ENCODE results near the gene SH3TC2. TPM values are rescaled to one million over a fixed set of nuclear protein-coding genes. Genes with fewer than 3 reads are reported as not detected.
A peak's percentile ranks its signal among the peaks of the same experiment; 100 is the strongest.

SH3TC2 gene
- total RNA-seq, 1 donor from 2014 or later, result 5.7 TPM

- Histone ChIP-seq H3K4me1 (ENCODE audit: control insufficient read depth in 3 of 3, insufficient read depth in 3 of 3, low read length in 3 of 3) (peaks cover 0 to 20% (median 14%) of the 10 kb centered on the region in 3 donors), H3K27ac (ENCODE audit: low read depth, low read length) (peak overlapping the region; percentile 57), H3K27me3 (ENCODE audit: control insufficient read depth in 3 of 3, insufficient read depth in 3 of 3, low read length in 3 of 3) (no peaks in the 10 kb centered on the region), H3K36me3 (ENCODE audit: control insufficient read depth in 3 of 3, insufficient read depth in 3 of 3, low read length in 3 of 3) (no peaks in the 10 kb centered on the region), H3K9me3 (ENCODE audit: control insufficient read depth in 3 of 3, low read length in 3 of 3) (no peaks in the 10 kb centered on the region), H3K4me3 (ENCODE audit: low read length in 3 of 3) (no peak overlapping the region), H3K9ac (ENCODE audit: low read depth in 1 of 3, low read length in 3 of 3) (no peak overlapping the region)
Observed at GRCh38 chr5:149062371-149063016, 368 bp downstream of the SH3TC2 start.

- H3K4me1 ChIP-seq (ENCODE audit: control insufficient read depth in 3 of 3, insufficient read depth in 3 of 3, low read length in 3 of 3), result peaks cover 0 to 20% (median 14%) of the 10 kb centered on the region in 3 donors
- H3K36me3 ChIP-seq (ENCODE audit: control insufficient read depth in 3 of 3, insufficient read depth in 3 of 3, low read length in 3 of 3), result no peaks in the 10 kb centered on the region
- H3K4me3 ChIP-seq (ENCODE audit: low read length in 3 of 3), result no peak overlapping the region
- H3K27me3 ChIP-seq (ENCODE audit: control insufficient read depth in 3 of 3, insufficient read depth in 3 of 3, low read length in 3 of 3), result no peaks in the 10 kb centered on the region
- H3K9me3 ChIP-seq (ENCODE audit: control insufficient read depth in 3 of 3, low read length in 3 of 3), result no peaks in the 10 kb centered on the region
- H3K9ac ChIP-seq (ENCODE audit: low read depth in 1 of 3, low read length in 3 of 3), result no peak overlapping the region
- peak overlapping the region; percentile 57 for H3K27ac ChIP-seq (ENCODE audit: low read depth, low read length)
Observed at GRCh38 chr5:149061341-149061740, 1.5 kb downstream of the SH3TC2 start.

- Histone ChIP-seq H3K9me3 (ENCODE audit: control insufficient read depth in 3 of 3, low read length in 3 of 3) (no peaks in the 10 kb centered on the region), H3K27me3 (ENCODE audit: control insufficient read depth in 3 of 3, insufficient read depth in 3 of 3, low read length in 3 of 3) (no peaks in the 10 kb centered on the region), H3K4me1 (ENCODE audit: control insufficient read depth in 3 of 3, insufficient read depth in 3 of 3, low read length in 3 of 3) (peaks cover 0 to 20% (median 11%) of the 10 kb centered on the region in 3 donors), H3K9ac (ENCODE audit: low read depth in 1 of 3, low read length in 3 of 3) (no peak overlapping the region), H3K27ac (ENCODE audit: low read depth, low read length) (no peak overlapping the region), H3K4me3 (ENCODE audit: low read length in 3 of 3) (no peak overlapping the region), H3K36me3 (ENCODE audit: control insufficient read depth in 3 of 3, insufficient read depth in 3 of 3, low read length in 3 of 3) (no peaks in the 10 kb centered on the region)
Observed at GRCh38 chr5:149060325-149060724, 2.5 kb downstream of the SH3TC2 start.

- Histone ChIP-seq H3K4me1 (ENCODE audit: control insufficient read depth in 3 of 3, insufficient read depth in 3 of 3, low read length in 3 of 3) (peaks cover 5 to 16% (median 7%) of the 10 kb centered on the region in 3 donors), H3K27me3 (ENCODE audit: control insufficient read depth in 3 of 3, insufficient read depth in 3 of 3, low read length in 3 of 3) (no peaks in the 10 kb centered on the region), H3K4me3 (ENCODE audit: low read length in 3 of 3) (no peak overlapping the region), H3K36me3 (ENCODE audit: control insufficient read depth in 3 of 3, insufficient read depth in 3 of 3, low read length in 3 of 3) (no peaks in the 10 kb centered on the region), H3K9ac (ENCODE audit: low read depth in 1 of 3, low read length in 3 of 3) (no peak overlapping the region), H3K27ac (ENCODE audit: low read depth, low read length) (no peak overlapping the region), H3K9me3 (ENCODE audit: control insufficient read depth in 3 of 3, low read length in 3 of 3) (no peaks in the 10 kb centered on the region)
Observed at GRCh38 chr5:149056616-149057165, 6.2 kb downstream of the SH3TC2 start.

GRCh38 chr5:149054416-149054815 is 8.4 kb downstream of the SH3TC2 start:
- H3K9me3 ChIP-seq (ENCODE audit: control insufficient read depth in 3 of 3, low read length in 3 of 3), result no peaks in the 10 kb centered on the region
- no peaks in the 10 kb centered on the region for H3K36me3 ChIP-seq (ENCODE audit: control insufficient read depth in 3 of 3, insufficient read depth in 3 of 3, low read length in 3 of 3)
- H3K9ac ChIP-seq (ENCODE audit: low read depth in 1 of 3, low read length in 3 of 3), result no peak overlapping the region
- no peak overlapping the region for H3K27ac ChIP-seq (ENCODE audit: low read depth, low read length)
- H3K4me1 ChIP-seq (ENCODE audit: control insufficient read depth in 3 of 3, insufficient read depth in 3 of 3, low read length in 3 of 3), result peaks cover 5 to 15% (median 7%) of the 10 kb centered on the region in 3 donors
- H3K27me3 ChIP-seq (ENCODE audit: control insufficient read depth in 3 of 3, insufficient read depth in 3 of 3, low read length in 3 of 3), result no peaks in the 10 kb centered on the region
- H3K4me3 ChIP-seq (ENCODE audit: low read length in 3 of 3), result no peak overlapping the region

GRCh38 chr5:149053072-149053695 is 9.7 kb downstream of the SH3TC2 start:
- Histone ChIP-seq H3K9ac (ENCODE audit: low read depth in 1 of 3, low read length in 3 of 3) (peak overlapping the region in 1 of 3 donors; percentile 3), H3K27me3 (ENCODE audit: control insufficient read depth in 3 of 3, insufficient read depth in 3 of 3, low read length in 3 of 3) (no peaks in the 10 kb centered on the region), H3K9me3 (ENCODE audit: control insufficient read depth in 3 of 3, low read length in 3 of 3) (no peaks in the 10 kb centered on the region), H3K4me3 (ENCODE audit: low read length in 3 of 3) (no peak overlapping the region), H3K4me1 (ENCODE audit: control insufficient read depth in 3 of 3, insufficient read depth in 3 of 3, low read length in 3 of 3) (peaks cover 5 to 15% (median 7%) of the 10 kb centered on the region in 3 donors), H3K27ac (ENCODE audit: low read depth, low read length) (no peak overlapping the region), H3K36me3 (ENCODE audit: control insufficient read depth in 3 of 3, insufficient read depth in 3 of 3, low read length in 3 of 3) (no peaks in the 10 kb centered on the region)

GRCh38 chr5:149049371-149049781 is 13.5 kb downstream of the SH3TC2 start:
- peaks cover 5 to 15% (median 7%) of the 10 kb centered on the region in 3 donors for H3K4me1 ChIP-seq (ENCODE audit: control insufficient read depth in 3 of 3, insufficient read depth in 3 of 3, low read length in 3 of 3)
- H3K27ac ChIP-seq (ENCODE audit: low read depth, low read length), result no peak overlapping the region
- H3K27me3 ChIP-seq (ENCODE audit: control insufficient read depth in 3 of 3, insufficient read depth in 3 of 3, low read length in 3 of 3), result no peaks in the 10 kb centered on the region
- no peaks in the 10 kb centered on the region for H3K9me3 ChIP-seq (ENCODE audit: control insufficient read depth in 3 of 3, low read length in 3 of 3)
- H3K36me3 ChIP-seq (ENCODE audit: control insufficient read depth in 3 of 3, insufficient read depth in 3 of 3, low read length in 3 of 3), result no peaks in the 10 kb centered on the region
- no peak overlapping the region for H3K4me3 ChIP-seq (ENCODE audit: low read length in 3 of 3)
- H3K9ac ChIP-seq (ENCODE audit: low read depth in 1 of 3, low read length in 3 of 3), result no peak overlapping the region

GRCh38 chr5:149048811-149049210 is 14.1 kb downstream of the SH3TC2 start:
- no peaks in the 10 kb centered on the region for H3K27me3 ChIP-seq (ENCODE audit: control insufficient read depth in 3 of 3, insufficient read depth in 3 of 3, low read length in 3 of 3)
- H3K9me3 ChIP-seq (ENCODE audit: control insufficient read depth in 3 of 3, low read length in 3 of 3), result no peaks in the 10 kb centered on the region
- no peak overlapping the region for H3K9ac ChIP-seq (ENCODE audit: low read depth in 1 of 3, low read length in 3 of 3)
- no peak overlapping the region for H3K4me3 ChIP-seq (ENCODE audit: low read length in 3 of 3)
- H3K36me3 ChIP-seq (ENCODE audit: control insufficient read depth in 3 of 3, insufficient read depth in 3 of 3, low read length in 3 of 3), result no peaks in the 10 kb centered on the region
- peaks cover 5 to 15% (median 7%) of the 10 kb centered on the region in 3 donors for H3K4me1 ChIP-seq (ENCODE audit: control insufficient read depth in 3 of 3, insufficient read depth in 3 of 3, low read length in 3 of 3)
- no peak overlapping the region for H3K27ac ChIP-seq (ENCODE audit: low read depth, low read length)

GRCh38 chr5:149047462-149047861 is 15.4 kb downstream of the SH3TC2 start:
- Histone ChIP-seq H3K4me3 (ENCODE audit: low read length in 3 of 3) (no peak overlapping the region), H3K4me1 (ENCODE audit: control insufficient read depth in 3 of 3, insufficient read depth in 3 of 3, low read length in 3 of 3) (peaks cover 0 to 2% (median 0%) of the 10 kb centered on the region in 3 donors)

GRCh38 chr5:149046196-149046829 is 16.5 kb downstream of the SH3TC2 start:
- Histone ChIP-seq H3K9ac (ENCODE audit: low read depth in 1 of 3, low read length in 3 of 3) (no peak overlapping the region), H3K4me1 (ENCODE audit: control insufficient read depth in 3 of 3, insufficient read depth in 3 of 3, low read length in 3 of 3) (no peaks in the 10 kb centered on the region), H3K9me3 (ENCODE audit: control insufficient read depth in 3 of 3, low read length in 3 of 3) (no peaks in the 10 kb centered on the region), H3K27ac (ENCODE audit: low read depth, low read length) (no peak overlapping the region), H3K27me3 (ENCODE audit: control insufficient read depth in 3 of 3, insufficient read depth in 3 of 3, low read length in 3 of 3) (no peaks in the 10 kb centered on the region), H3K4me3 (ENCODE audit: low read length in 3 of 3) (no peak overlapping the region), H3K36me3 (ENCODE audit: control insufficient read depth in 3 of 3, insufficient read depth in 3 of 3, low read length in 3 of 3) (no peaks in the 10 kb centered on the region)

More at GRCh38 chr5:149047462-149047861, 15.4 kb downstream of the SH3TC2 start:
- Histone ChIP-seq H3K9ac (ENCODE audit: low read depth in 1 of 3, low read length in 3 of 3) (no peak overlapping the region), H3K36me3 (ENCODE audit: control insufficient read depth in 3 of 3, insufficient read depth in 3 of 3, low read length in 3 of 3) (no peaks in the 10 kb centered on the region), H3K9me3 (ENCODE audit: control insufficient read depth in 3 of 3, low read length in 3 of 3) (no peaks in the 10 kb centered on the region), H3K27me3 (ENCODE audit: control insufficient read depth in 3 of 3, insufficient read depth in 3 of 3, low read length in 3 of 3) (no peaks in the 10 kb centered on the region), H3K27ac (ENCODE audit: low read depth, low read length) (no peak overlapping the region)

Measured in skeletal muscle tissue (tissue), 4 donors.